GM12801 (cell line): ENCODE measurements around the gene NXN.

Experiments
- TF ChIP-seq, protein P1 (sequence below): IDR thresholded peaks from one replicate; pipeline ENCODE4 v1.5.1; 2011; ENCODE audit warnings: control low read depth; ENCODE audit not compliant: insufficient read length; ENCODE audit errors: extremely low read depth

The NXN gene

DNA sequence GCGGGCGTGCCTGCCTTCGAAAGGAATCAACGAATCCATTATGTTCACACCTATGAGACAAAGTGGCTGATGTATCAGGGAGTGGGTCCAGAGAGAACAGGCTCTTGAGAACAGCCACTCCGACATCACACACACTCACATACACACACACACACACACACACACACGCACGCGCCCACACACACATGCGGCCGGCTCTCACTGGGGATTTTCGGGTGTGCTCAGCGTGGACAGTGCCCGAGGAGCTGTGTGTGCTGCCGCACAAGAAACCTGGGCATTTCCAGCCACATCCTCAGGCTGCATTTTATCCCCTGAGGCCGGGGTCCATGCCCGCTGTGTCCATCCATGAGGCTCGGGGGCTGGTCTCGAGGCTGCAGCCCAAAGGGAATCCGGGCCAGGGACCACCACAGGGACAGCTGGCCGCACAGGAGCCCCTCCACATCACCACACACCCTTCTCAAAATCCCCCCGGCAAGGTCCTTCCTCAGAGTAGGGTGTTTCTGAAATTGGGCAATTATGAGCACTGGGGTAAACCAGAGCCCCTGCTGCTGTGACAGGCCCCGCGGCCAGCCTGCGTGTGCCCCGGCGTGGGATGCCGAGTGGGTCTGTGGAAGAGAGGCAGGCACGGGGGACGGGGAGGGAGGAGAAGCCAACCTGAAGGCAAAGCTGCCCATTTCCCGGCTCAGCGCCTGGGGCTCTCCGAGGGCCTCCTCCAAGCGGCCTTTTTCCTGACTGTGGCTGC lies 172.6 kb downstream of the NXN start:
- TF ChIP-seq, protein P1, sequence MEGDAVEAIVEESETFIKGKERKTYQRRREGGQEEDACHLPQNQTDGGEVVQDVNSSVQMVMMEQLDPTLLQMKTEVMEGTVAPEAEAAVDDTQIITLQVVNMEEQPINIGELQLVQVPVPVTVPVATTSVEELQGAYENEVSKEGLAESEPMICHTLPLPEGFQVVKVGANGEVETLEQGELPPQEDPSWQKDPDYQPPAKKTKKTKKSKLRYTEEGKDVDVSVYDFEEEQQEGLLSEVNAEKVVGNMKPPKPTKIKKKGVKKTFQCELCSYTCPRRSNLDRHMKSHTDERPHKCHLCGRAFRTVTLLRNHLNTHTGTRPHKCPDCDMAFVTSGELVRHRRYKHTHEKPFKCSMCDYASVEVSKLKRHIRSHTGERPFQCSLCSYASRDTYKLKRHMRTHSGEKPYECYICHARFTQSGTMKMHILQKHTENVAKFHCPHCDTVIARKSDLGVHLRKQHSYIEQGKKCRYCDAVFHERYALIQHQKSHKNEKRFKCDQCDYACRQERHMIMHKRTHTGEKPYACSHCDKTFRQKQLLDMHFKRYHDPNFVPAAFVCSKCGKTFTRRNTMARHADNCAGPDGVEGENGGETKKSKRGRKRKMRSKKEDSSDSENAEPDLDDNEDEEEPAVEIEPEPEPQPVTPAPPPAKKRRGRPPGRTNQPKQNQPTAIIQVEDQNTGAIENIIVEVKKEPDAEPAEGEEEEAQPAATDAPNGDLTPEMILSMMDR, result no peak

DNA sequence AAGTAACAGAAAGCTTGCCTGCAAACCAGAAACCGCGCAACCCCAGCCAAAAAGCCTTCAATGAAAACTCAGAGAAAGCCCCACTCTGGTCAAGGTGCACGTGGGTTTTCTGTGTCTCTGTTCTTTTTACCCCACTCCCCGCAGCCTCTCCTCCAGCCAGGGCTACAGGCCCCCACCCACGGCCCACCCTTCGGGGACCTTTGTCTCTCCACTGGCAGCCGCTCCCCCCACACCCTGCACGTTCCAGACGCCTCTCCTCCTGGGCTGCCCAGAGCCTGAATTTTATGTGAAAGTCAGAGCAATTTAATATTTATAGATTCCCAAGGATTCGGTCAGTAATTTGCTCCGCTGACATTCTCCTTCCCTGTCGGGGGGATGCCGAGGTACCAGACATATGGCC lies 173.2 kb downstream of the NXN start:
- TF ChIP-seq, protein P1, result no peak

- TF ChIP-seq, protein P1, result no peak
Measured at GRCh38 chr17:804541-805435, 174.8 kb downstream of the NXN start.

- TF ChIP-seq, protein P1, result no peak
Measured at GRCh38 chr17:802901-803881, 176.4 kb downstream of the NXN start.

DNA sequence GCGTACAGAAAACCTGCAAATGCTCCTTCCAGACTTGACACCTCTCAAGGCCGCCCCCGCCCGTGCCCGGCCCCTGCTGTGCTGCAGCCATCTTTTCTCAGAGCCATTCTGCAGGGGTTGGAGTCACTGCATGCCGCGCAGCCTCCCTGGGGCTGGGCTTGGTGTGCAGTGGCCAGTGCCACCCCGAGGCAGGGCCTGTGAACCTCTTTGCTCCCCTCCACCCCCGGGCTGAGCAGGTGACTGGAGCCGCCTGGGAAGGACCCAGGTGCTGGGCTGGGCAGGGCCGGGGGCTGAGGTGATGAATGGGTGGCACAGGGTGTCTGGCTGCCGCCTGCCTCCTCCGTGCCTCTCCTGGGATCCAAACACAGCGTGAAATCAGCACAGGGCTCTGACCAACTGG lies 177.1 kb downstream of the NXN start:
- TF ChIP-seq, protein P1, result no peak

DNA sequence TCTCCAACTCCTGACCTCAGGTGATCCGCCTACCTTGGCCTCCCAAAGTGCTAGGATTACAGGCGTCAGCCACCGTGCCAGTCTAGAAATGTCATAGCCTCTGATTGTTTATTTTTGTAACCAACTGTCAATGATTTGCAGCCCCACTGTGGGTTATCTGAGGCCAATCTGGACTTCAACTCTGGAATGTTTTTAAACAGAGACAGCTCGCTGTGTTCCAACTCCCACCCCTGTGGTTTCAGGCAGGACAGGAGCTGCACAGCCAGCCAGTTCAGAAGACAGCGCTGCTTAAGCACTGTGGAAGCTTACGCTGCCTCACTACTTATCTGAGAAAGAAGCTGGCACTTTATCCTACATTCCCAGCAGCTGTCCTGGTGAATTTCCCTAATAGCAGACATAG lies 177.9 kb downstream of the NXN start:
- TF ChIP-seq, protein P1, result no peak
